ENCODE results near the gene EEPD1. TPM values are rescaled to one million over a fixed set of nuclear protein-coding genes. Genes with fewer than 3 reads are reported as not detected.

EEPD1 gene
- polyA plus RNA-seq, 2 of the 4 experiments (the other 2 are of a cell fraction), result 16.0 to 24.3 TPM

- ChIA-PET POLR2A (interaction anchor here (0.7 to 1.4 kb wide), 2 partner anchors 16 to 82 kb away, joined by 5 to 7 read pairs; no protein-coding TSS in a partner anchor), CTCF (interaction anchor here (0.6 to 3.3 kb wide), 5 partner anchors 25 to 196 kb away, joined by 3 to 20 read pairs (median 5); no protein-coding TSS in a partner anchor)
- Histone ChIP-seq H3K27ac (peak overlapping the region; percentile 87 to 88), H3K4me3 (no peak overlapping the region), H3K4me2 (peak overlapping the region; percentile 72), H3K4me1 (peaks cover 80% of the 10 kb centered on the region), H3K9me3 (no peaks in the 10 kb centered on the region)
- peak; percentile 71 to 90 for DNase-seq (ENCODE audit: low read depth in 1 of 2, low spot score in 1 of 2)
- FAIRE-seq, result peak; percentile 89
- WGBS (ENCODE audit: missing lambda C conversion rate), result 21% methylated on average over 10 of the region's 10 CpGs
- ATAC-seq, result peak; percentile 86 to 92
- TF ChIP-seq USF2 (IDR thresholded peaks at IDR 0.05) (peak; percentile 56), SREBF2 (IDR thresholded peaks at IDR 0.05) (no peak), CBX2 (IDR thresholded peaks at IDR 0.05; ENCODE audit: borderline replicate concordance, low read depth) (no peak), FOSB (CRISPR knock-in tag; IDR thresholded peaks at IDR 0.05) (no peak), ZFP36 (IDR thresholded peaks at IDR 0.05; ENCODE audit: borderline replicate concordance, partially characterized antibody) (no peak), ZNF302 (CRISPR knock-in tag; IDR thresholded peaks at IDR 0.05) (no peak), BHLHE40 (IDR thresholded peaks at IDR 0.05; ENCODE audit: low read depth, low read length) (no peak), FOSL2 (IDR thresholded peaks at IDR 0.05) (peak; percentile 49; the same call in 1 of the 2 replicates), FOSL2 (CRISPR knock-in tag; IDR thresholded peaks at IDR 0.05) (peak; percentile 90), KDM1A (IDR thresholded peaks at IDR 0.05; ENCODE audit: low read depth) (no peak), HDAC2 (IDR thresholded peaks at IDR 0.05) (no peak), JUNB (IDR thresholded peaks at IDR 0.05) (peak; percentile 77), NFE2L2 (conservative IDR thresholded peaks at IDR 0.05; ENCODE audit: low read length) (peak; percentile 85), RFX5 (IDR thresholded peaks at IDR 0.05) (no peak), CHD2 (IDR thresholded peaks at IDR 0.05; ENCODE audit: low read length, partially characterized antibody) (no peak), RNF2 (IDR thresholded peaks at IDR 0.05; ENCODE audit: borderline replicate concordance, low read depth) (no peak), PHF8 (IDR thresholded peaks at IDR 0.05; ENCODE audit: borderline replicate concordance, low read depth) (no peak), HOXB5 (CRISPR knock-in tag; IDR thresholded peaks at IDR 0.05) (peak; percentile 77; the same call in 1 of the 2 replicates), ESRRA (IDR thresholded peaks at IDR 0.05; ENCODE audit: borderline replicate concordance, low read length) (no peak), SMC3 (IDR thresholded peaks at IDR 0.05) (no peak; the same call in 2 of the 3 replicates), KDM5A (IDR thresholded peaks at IDR 0.05) (no peak), NPAS2 (CRISPR knock-in tag; IDR thresholded peaks at IDR 0.05; ENCODE audit: borderline replicate concordance) (no peak), EP300 (IDR thresholded peaks at IDR 0.05) (peak; percentile 57 to 81; a peak in 3 of 5 replicates), JUN (IDR thresholded peaks at IDR 0.05) (peak; percentile 49 to 64; a peak in 2 of 5 replicates), POLR2AphosphoS2 (conservative IDR thresholded peaks at IDR 0.05; ENCODE audit: low read length) (no peak), RAD21 (conservative IDR thresholded peaks at IDR 0.05 in 1 of 2, IDR thresholded peaks at IDR 0.05 in 1 of 2) (peak; percentile 22 to 25; a peak in 2 of 5 replicates), HEYL (CRISPR knock-in tag; IDR thresholded peaks at IDR 0.05) (no peak), MYC (IDR thresholded peaks at IDR 0.05; ENCODE audit: borderline replicate concordance, low read length) (no peak), POLR2A (IDR thresholded peaks at IDR 0.05; ENCODE audit: low read length) (no peak), EHMT2 (IDR thresholded peaks at IDR 0.05; ENCODE audit: low read depth) (no peak), MAX (IDR thresholded peaks at IDR 0.05) (peak; percentile 66), TP53 (CRISPR knock-in tag; IDR thresholded peaks at IDR 0.05) (no peak), EHF (CRISPR knock-in tag; IDR thresholded peaks at IDR 0.05) (no peak), CTCF (IDR thresholded peaks at IDR 0.05) (no peak), CBX8 (IDR thresholded peaks at IDR 0.05) (no peak), ATOH8 (CRISPR knock-in tag; IDR thresholded peaks at IDR 0.05; ENCODE audit: low read depth) (peak; percentile 66; the same call in 1 of the 2 replicates), ZC3H11A (IDR thresholded peaks at IDR 0.05) (no peak), BCL3 (IDR thresholded peaks at IDR 0.05) (peak; percentile 65; the same call in 1 of the 3 replicates), MAFK (IDR thresholded peaks at IDR 0.05; ENCODE audit: partially characterized antibody) (peak; percentile 100)
These were observed 54.6 kb downstream of the EEPD1 start for GRCh38 chr7:36207451-36208291.
